Type B pancreatic cell (in vitro differentiated cells): ENCODE measurements around the gene SLC25A41. TPM values are rescaled to one million over a fixed set of nuclear protein-coding genes. Genes with fewer than 3 reads are reported as not detected.
"Not testable (repeated sequence)": the region's sequence is repeated elsewhere in the genome, so short reads cannot be mapped to it uniquely, and the experiment has no call there.

Experiments used
- DNase-seq: peaks from one replicate; pipeline ENCODE4 v3.0.0; 2021; ENCODE audit warnings: mixed read lengths; ENCODE audit not compliant: unreplicated experiment; ENCODE audit errors: extremely low spot score
- H3K27ac Mint-ChIP-seq: 2 replicates; pipeline ENCODE4 v1.8.0; 2021; ENCODE audit warnings: mild to moderate bottlenecking, mixed read lengths
- H3K27me3 Mint-ChIP-seq: 2 replicates; pipeline ENCODE4 v1.8.0; 2021; ENCODE audit warnings: mixed read lengths
- H3K36me3 Mint-ChIP-seq: 2 replicates; pipeline ENCODE4 v1.8.0; 2021; ENCODE audit warnings: mixed read lengths
- H3K4me1 Mint-ChIP-seq: one replicate; pipeline ENCODE4 v1.8.0; 2021; ENCODE audit warnings: mixed read lengths; ENCODE audit not compliant: unreplicated experiment
- H3K4me3 Mint-ChIP-seq: 2 replicates; pipeline ENCODE4 v1.8.0; 2021; ENCODE audit warnings: mild to moderate bottlenecking, mixed read lengths
- H3K9me3 Mint-ChIP-seq: 2 replicates; pipeline ENCODE4 v1.8.0; 2021; ENCODE audit warnings: mixed read lengths
- CTCF ChIP-seq: fragments of 200-600 bp; sonication (generic); conservative IDR thresholded peaks from 2 replicates; pipeline ENCODE4 v1.5.0; 2021; ENCODE audit warnings: antibody characterized with exemption, mild to moderate bottlenecking
- total RNA-seq: library from RNA; stranded (reverse); gene quantifications from 2 replicates; pipeline ENCODE4 v1.2.1, GENCODE V29; 2021; ENCODE audit warnings: low replicate concordance

The SLC25A41 gene
- total RNA-seq, 1 donor from 2014 or later = 1.0 TPM

GRCh38 chr19:6431891-6432290 lies 1.7 kb downstream of the SLC25A41 start:
- DNase-seq = no peak
- no peaks in the 10 kb centered on the region for H3K4me1 Mint-ChIP-seq
- H3K4me3 Mint-ChIP-seq = no peak overlapping the region
- H3K9me3 Mint-ChIP-seq = no peaks in the 10 kb centered on the region
- no peak for TF ChIP-seq CTCF
- no peaks in the 10 kb centered on the region for H3K36me3 Mint-ChIP-seq
- H3K27ac Mint-ChIP-seq = no peak overlapping the region
- peaks cover 20% of the 10 kb centered on the region for H3K27me3 Mint-ChIP-seq

GRCh38 chr19:6429419-6430221 lies 3.9 kb downstream of the SLC25A41 start:
- Mint-ChIP-seq H3K36me3 (peaks cover 4% of the 10 kb centered on the region), H3K4me3 (no peak overlapping the region), H3K27ac (no peak overlapping the region), H3K4me1 (peaks cover 4% of the 10 kb centered on the region), H3K9me3 (no peaks in the 10 kb centered on the region), H3K27me3 (peaks cover 23% of the 10 kb centered on the region)
- TF ChIP-seq CTCF = no peak
- no peak for DNase-seq

GRCh38 chr19:6428692-6429418 lies 4.7 kb downstream of the SLC25A41 start:
- H3K36me3 Mint-ChIP-seq, H3K4me3 Mint-ChIP-seq: not testable (repeated sequence)

GRCh38 chr19:6427131-6427530 lies 6.4 kb downstream of the SLC25A41 start:
- Mint-ChIP-seq H3K4me1 (peaks cover 18% of the 10 kb centered on the region), H3K27ac (no peak overlapping the region), H3K27me3 (peaks cover 23% of the 10 kb centered on the region), H3K4me3 (no peak overlapping the region), H3K36me3 (peaks cover 4% of the 10 kb centered on the region), H3K9me3 (no peaks in the 10 kb centered on the region)
- DNase-seq = no peak
- no peak for TF ChIP-seq CTCF

More at GRCh38 chr19:6428692-6429418, 4.7 kb downstream of the SLC25A41 start:
- not testable (repeated sequence) for H3K4me1 Mint-ChIP-seq, H3K9me3 Mint-ChIP-seq, DNase-seq, H3K27ac Mint-ChIP-seq
- peaks cover 23% of the 10 kb centered on the region for H3K27me3 Mint-ChIP-seq

- H3K9me3 Mint-ChIP-seq = no peaks in the 10 kb centered on the region
- peak overlapping the region; percentile 84 for H3K4me3 Mint-ChIP-seq
- H3K4me1 Mint-ChIP-seq = peaks cover 21% of the 10 kb centered on the region
- TF ChIP-seq CTCF = peak; percentile 24
- DNase-seq = no peak
- peaks cover 16% of the 10 kb centered on the region for H3K27me3 Mint-ChIP-seq
- peak overlapping the region; percentile 83 for H3K27ac Mint-ChIP-seq
- H3K36me3 Mint-ChIP-seq = peaks cover 4% of the 10 kb centered on the region
Observed at GRCh38 chr19:6425732-6426620, 7.6 kb downstream of the SLC25A41 start.
